GM12874 (cell line): Measurements from ENCODE around the gene IL1RN.

Source experiments
- CTCF ChIP-seq: IDR thresholded peaks from 2 replicates; pipeline ENCODE4 v1.5.1; 2011; ENCODE audit warnings: low read depth, mild to moderate bottlenecking, control low read depth, low read length, moderate library complexity; ENCODE audit not compliant: insufficient read depth

The IL1RN gene

DNA sequence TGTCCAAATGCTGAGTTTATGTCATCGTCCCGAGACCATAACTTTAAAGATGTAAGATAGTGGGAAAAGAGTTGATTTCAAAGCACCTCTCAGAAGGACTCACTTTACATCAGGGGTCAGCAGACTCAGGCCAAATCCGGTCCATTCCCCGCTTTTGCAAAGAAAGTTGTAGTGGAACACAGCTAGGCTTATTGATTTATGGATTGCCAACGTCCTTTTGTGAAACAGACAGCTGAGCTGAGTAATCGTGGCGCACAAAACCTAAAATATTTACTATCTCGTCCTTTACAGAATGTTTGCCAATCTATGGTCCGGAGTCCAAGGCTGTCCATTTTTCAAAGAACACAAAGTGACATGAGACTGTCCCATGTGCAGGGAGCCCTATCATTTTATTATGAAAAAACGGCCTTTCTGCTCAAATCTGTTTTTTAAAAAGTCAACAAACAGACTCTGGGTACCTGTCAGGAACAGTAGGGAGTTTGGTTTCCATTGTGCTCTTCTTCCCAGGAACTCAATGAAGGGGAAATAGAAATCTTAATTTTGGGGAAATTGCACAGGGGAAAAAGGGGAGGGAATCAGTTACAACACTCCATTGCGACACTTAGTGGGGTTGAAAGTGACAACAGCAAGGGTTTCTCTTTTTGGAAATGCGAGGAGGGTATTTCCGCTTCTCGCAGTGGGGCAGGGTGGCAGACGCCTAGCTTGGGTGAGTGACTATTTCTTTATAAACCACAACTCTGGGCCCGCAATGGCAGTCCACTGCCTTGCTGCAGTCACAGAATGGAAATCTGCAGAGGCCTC, at the start of gene IL1RN:
IL1RN (plus strand) TSS at position 754 of the 801 bp plus-strand sequence; CDS start at position 781, 27 bp downstream.
- TF ChIP-seq CTCF: no peak

DNA sequence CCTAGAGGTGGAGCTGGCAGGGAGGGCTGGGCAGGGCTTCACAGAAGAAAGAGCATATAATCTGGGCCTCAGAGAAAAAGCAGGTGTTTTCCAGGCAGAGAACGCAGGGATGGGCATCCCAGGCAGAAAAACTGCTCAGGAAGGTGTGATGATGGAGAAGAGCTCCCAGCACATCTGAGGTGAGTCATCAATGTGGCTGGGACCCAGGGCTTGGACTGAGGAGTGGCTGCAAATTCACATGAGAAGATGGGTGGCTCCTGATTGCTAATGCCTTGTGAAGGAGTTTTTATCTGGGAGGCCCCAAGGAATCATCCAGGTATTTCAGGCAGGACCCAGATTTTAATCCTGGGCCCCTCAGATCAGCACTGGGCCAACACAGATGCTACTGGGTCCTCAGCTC, 49.5 kb upstream of the IL1RN start:
- TF ChIP-seq CTCF: no peak

DNA sequence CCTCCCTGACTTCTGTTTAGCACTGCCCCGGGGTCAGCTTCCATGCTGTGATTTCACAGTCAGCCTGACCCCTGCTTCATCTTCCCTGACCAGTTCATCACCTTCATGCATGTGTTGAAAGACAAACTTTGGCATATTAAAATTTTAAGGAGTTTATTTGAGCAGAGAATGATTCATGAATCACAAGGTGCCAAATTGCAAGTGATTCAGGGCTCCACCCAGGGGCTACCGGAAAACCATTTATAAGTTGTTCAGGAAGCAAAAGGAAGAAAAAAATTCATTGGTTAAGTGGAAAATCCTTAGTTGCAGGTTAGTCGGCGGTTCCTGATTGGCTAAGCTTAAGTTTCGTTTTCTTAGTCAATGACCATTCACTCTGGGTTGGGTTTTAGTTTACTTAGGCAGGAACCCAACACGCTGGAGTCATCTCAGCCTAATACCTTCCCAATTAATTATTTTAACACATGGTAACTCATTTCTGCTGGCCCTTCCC, 49.0 kb upstream of the IL1RN start:
- no peak for TF ChIP-seq CTCF

GRCh38 chr2:113079131-113079530, 48.3 kb upstream of the IL1RN start:
- no peak for TF ChIP-seq CTCF

DNA sequence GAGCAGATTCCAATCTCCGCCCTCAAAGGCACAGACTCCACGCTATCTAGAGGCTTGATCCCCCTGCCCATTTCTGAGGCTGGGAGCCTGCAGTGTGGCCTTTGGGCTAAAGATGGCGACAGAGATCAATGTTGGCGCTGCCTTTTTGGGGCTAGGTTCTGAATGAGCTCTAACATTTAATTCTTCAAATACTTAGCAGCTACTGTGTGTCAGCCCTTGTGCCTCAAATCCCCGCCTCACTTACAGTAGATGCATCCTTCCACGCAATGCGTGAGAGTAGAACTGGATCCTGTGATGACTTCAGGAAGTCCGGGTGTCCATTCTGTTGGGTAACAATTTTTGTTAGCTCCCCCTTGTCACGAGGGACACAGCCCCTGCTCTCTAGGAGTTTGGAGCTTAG, 47.3 kb upstream of the IL1RN start:
- TF ChIP-seq CTCF: peak; percentile 85

GRCh38 chr2:113081488-113082210, 45.7 kb upstream of the IL1RN start:
- no peak for TF ChIP-seq CTCF

DNA sequence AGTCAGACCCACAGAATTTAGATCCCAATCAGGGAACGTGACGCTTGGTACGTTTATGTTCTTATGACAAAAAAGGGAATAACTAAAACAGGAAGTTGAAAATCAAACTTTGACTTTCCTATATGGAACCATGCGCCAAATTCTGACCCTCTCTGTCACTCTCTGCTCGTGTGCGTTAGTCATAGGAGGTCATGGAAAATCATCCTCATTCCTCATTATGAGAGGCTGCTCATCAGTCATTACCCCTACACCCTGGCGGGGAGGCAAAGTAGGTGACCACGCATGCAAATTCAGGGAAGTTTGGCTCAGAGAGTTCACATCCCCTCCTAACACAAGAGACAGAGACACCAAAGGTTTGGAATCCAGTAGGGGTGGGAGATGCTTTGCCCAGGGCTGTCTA, 44.1 kb upstream of the IL1RN start:
- no peak for TF ChIP-seq CTCF
